Activated CD4-positive, alpha-beta T cell treated with anti-CD3 and anti-CD28 coated beads for 36 hours (primary cell): Measurements from ENCODE around the gene YIPF3. TPM values are rescaled to one million over a fixed set of nuclear protein-coding genes. Genes with fewer than 3 reads are reported as not detected.

Source experiments
- ATAC-seq: fragments of 200-7000 bp; cut with Tn5 transposase; one replicate; pipeline ENCODE4 v1.10.0; 2021; ENCODE audit warnings: mild to moderate bottlenecking, moderate library complexity
- CTCF ChIA-PET: fragments of 350-600 bp; sonication (Branson Sonifier 250); formaldehyde crosslinking; loops from one replicate; lab custom pipeline; 2021; ENCODE audit warnings: antibody characterized with exemption; lab: Charles Lee
- POLR2A ChIA-PET: fragments of 350-600 bp; sonication (Branson Sonifier 250); formaldehyde crosslinking; loops from one replicate; lab custom pipeline; 2021; ENCODE audit warnings: antibody characterized with exemption, inconsistent platforms; lab: Charles Lee
- DNase-seq: peaks from one replicate; pipeline ENCODE4 v3.0.0-alpha.2; 2020
- H3K27ac Mint-ChIP-seq: one replicate; pipeline ENCODE4 v1.8.0; 2021; ENCODE audit warnings: mixed read lengths
- H3K27me3 Mint-ChIP-seq: one replicate; pipeline ENCODE4 v1.8.0; 2021; ENCODE audit warnings: mixed read lengths
- H3K36me3 Mint-ChIP-seq: one replicate; pipeline ENCODE4 v1.8.0; 2021; ENCODE audit warnings: low read depth, mixed read lengths
- H3K4me1 Mint-ChIP-seq: one replicate; pipeline ENCODE4 v1.8.0; 2021; ENCODE audit warnings: mixed read lengths
- H3K4me3 Mint-ChIP-seq: one replicate; pipeline ENCODE4 v1.8.0; 2021; ENCODE audit warnings: mild to moderate bottlenecking, moderate library complexity, mixed read lengths
- H3K9me3 Mint-ChIP-seq: one replicate; pipeline ENCODE4 v1.8.0; 2021; ENCODE audit warnings: low read depth, mixed read lengths
- intact Hi-C, 2 experiments: fragments of 100-400 bp; cut with DNase I in 1 of 2; cut with micrococcal nuclease in 1 of 2; formaldehyde crosslinking; loops; one replicate each; pipeline versions ENCODE4 v1.14.2 to v1.15.1; 2022 to 2024; cut with DNase I, micrococcal nuclease
- total RNA-seq, 2 experiments: library from RNA; stranded (reverse); gene quantifications; one replicate each; pipeline ENCODE4 v1.2.3, GENCODE V29; 2021

Gene YIPF3
- total RNA-seq, 2 experiments from 2014 or later, result 38.0 to 39.6 TPM

DNA sequence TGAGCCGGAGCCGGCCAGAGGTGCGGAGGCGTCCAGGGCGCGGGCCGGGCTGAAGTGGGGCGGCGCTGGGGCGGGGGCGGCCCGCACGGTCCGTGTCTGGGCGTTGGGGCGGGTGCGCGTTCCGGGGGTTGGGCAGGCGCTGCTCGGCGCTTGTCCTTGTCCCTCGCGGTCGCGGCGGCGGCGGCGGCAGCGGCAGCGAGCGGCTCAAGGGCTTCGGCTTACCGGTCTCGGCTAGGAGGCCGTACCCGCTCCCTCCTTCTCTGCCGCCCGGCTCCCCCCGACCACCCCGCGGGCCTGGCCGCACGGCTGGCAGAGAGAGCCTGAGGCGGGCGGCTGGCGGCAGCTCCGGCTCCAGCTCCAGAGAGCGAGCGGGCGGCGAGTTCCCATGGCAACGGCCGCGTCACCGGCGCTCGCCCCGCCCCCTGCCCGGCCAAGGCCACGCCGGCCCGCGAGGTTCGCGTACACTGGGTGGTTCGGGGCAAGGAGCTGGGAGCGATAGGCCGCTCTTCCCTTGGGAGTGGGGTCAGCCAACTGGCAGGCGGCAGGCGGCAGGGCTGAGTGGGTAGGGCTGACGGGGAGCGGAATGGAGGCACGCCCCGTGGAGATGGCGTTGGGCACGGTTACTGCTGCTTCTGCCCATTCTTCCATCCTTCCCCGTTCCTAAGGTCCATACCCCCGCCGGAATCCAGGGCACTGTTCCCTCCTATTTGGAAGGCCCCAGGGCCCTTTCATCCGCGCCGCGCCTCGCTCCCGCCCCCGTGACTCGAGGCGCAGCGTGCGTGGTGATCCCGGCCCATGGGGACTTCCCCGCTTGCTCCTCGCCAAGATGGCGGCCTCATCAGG lies 6.5 kb downstream of the YIPF3 start, which contains the start of gene LRRC73:
Gene LRRC73 (minus strand): TSS at position 363 of the 843 bp plus-strand sequence. CDS start 561 bp downstream, outside the sequence.
- CTCF ChIA-PET, result interaction anchor here (0.7 to 1.5 kb wide), 4 partner anchors 9 to 281 kb away, joined by 3 to 4 read pairs (median 3); partner anchors contain the start of gene DNPH1
- Mint-ChIP-seq H3K27me3 (peaks cover 12% of the 10 kb centered on the region), H3K9me3 (no peaks in the 10 kb centered on the region), H3K27ac (no peak within 1 kb of the TSS), H3K4me1 (peaks cover 22% of the 10 kb centered on the region), H3K4me3 (peak within 1 kb of the TSS; percentile 67), H3K36me3 (peaks cover 26% of the 10 kb centered on the region)
- intact Hi-C loops, result loop anchor here (1.0 to 5.0 kb wide), 3 partner anchors 33 to 143 kb away; partner anchors contain the start of genes TJAP1 (in 1 of the 2) and ZNF318 (in 1 of the 2)
- DNase-seq, result peak; percentile 85
- POLR2A ChIA-PET, result interaction anchor here (0.6 kb wide), 1 partner anchor 576 kb away, joined by 4 read pairs; no protein-coding TSS in a partner anchor
- peak; percentile 71 for ATAC-seq

DNA sequence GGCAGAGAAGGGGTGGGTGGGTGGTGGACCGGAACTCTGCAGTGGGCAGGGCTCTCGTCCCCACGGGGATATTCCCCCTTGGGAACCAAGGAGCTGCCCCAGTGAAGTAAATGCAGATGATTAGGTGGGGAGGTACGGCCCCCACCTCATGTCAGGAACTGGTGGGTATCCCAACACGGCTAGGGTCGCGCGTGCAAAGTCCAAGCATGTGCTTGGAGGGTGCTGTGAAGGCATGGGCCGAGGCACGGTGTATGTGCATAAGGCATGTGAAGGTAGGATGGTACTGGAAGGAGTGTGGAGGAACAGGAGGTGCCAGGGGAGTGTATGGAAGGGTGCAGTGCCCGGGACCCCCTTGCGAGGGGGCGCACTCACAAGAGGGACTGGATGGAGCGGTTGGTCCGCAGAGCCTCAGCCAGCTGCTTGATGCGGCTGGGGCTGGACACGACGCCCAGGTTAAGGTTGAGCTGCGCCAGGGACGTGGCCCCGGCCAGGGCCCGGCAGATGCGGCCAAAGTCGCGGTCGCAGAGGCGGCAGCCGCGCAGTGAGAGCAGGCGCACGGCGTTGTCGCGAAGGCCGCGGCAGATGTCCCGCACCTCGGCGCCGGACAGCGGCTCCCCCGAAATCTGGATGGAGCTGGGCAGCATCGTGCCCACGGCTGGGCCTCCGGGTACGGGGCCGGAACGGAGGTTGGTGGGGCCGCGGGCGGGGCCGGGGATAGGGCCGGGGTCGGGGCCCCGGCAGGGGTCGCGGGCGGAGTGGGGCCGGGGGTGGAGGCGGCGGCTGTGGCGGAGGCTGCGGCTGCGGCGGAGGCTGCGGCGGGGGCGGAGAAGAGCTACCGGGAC lies 7.4 kb downstream of the YIPF3 start:
- peaks cover 14% of the 10 kb centered on the region for H3K4me1 Mint-ChIP-seq
- intact Hi-C loops, result loop anchor here in 1 of 2 experiments (5.0 kb wide), 1 partner anchor 142 kb away; the partner anchor contains the start of gene ZNF318
- CTCF ChIA-PET, result interaction anchor here (0.6 to 1.5 kb wide), 6 partner anchors 8 to 280 kb away, joined by 3 to 4 read pairs (median 3); partner anchors contain the start of gene DNPH1
- H3K4me3 Mint-ChIP-seq, result peak overlapping the region; percentile 61
- no peak for ATAC-seq
- POLR2A ChIA-PET, result interaction anchor here (0.6 kb wide), 1 partner anchor 577 kb away, joined by 4 read pairs; no protein-coding TSS in a partner anchor
- DNase-seq, result no peak
- H3K27me3 Mint-ChIP-seq, result peaks cover 12% of the 10 kb centered on the region
- H3K9me3 Mint-ChIP-seq, result no peaks in the 10 kb centered on the region
- no peak overlapping the region for H3K27ac Mint-ChIP-seq
- H3K36me3 Mint-ChIP-seq, result peaks cover 26% of the 10 kb centered on the region

DNA sequence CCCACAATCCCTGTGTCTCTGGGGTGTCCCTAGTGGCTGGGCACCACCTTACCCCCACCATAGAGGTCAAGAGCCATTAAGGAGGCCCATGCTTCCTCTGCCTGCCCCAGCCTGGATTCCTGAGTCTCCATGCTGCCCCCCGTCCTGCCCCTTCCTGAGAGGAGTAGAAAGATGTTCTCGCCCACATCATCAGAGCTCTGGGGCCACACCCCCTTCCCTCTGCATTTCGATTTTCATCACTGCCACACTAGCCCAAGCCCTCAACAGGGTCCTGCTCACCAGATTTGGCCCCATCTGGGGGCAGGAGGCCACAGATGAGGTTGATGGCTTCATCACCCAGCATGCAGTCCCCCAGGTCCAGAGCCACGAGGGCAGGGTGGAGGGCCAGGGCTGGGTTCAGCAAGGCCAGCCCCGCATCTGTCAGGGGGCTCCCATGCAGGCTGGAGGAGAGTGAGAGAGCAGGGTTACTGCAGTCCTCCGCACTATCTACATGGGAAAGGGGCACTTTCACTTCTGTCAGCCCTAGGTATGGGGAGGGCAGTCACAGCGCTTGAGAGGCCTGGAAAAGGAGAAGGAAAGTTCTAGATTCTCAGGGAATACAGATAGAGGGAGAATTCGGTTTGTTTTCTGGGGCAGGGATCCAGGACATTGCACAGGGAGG lies 8.1 kb downstream of the YIPF3 start:
- Mint-ChIP-seq H3K4me3 (peak overlapping the region; percentile 61), H3K27me3 (peaks cover 12% of the 10 kb centered on the region), H3K9me3 (no peaks in the 10 kb centered on the region), H3K27ac (no peak overlapping the region), H3K36me3 (peaks cover 26% of the 10 kb centered on the region), H3K4me1 (peaks cover 10% of the 10 kb centered on the region)
- no peak for ATAC-seq
- intact Hi-C loops, result loop anchor here in 1 of 2 experiments (5.0 kb wide), 1 partner anchor 141 kb away; the partner anchor contains the start of gene ZNF318
- ChIA-PET CTCF (interaction anchor here (0.6 to 6.3 kb wide), 11 partner anchors 8 to 246 kb away, joined by 3 to 65 read pairs (median 4); partner anchors contain the start of genes CRIP3, POLR1C and YIPF3), POLR2A (no interaction called here)
- no peak for DNase-seq

GRCh38 chr6:43506667-43507471 lies 9.9 kb downstream of the YIPF3 start:
- DNase-seq (peak; percentile 89), ATAC-seq (peak; percentile 83)
- intact Hi-C loops, result loop anchor here (1.0 to 5.0 kb wide), 6 partner anchors 53 to 244 kb away; partner anchors contain the start of gene ZNF318 (in 1 of the 2)
- Mint-ChIP-seq H3K36me3 (peaks cover 22% of the 10 kb centered on the region), H3K4me3 (no peak overlapping the region), H3K27me3 (peaks cover 12% of the 10 kb centered on the region), H3K9me3 (no peaks in the 10 kb centered on the region), H3K27ac (no peak overlapping the region), H3K4me1 (peaks cover 7% of the 10 kb centered on the region)
- CTCF ChIA-PET, result interaction anchor here (0.6 to 6.3 kb wide), 39 partner anchors 9 to 853 kb away, joined by 3 to 65 read pairs (median 4); partner anchors contain the start of genes CRIP3, DLK2, DNPH1 and POLR1C
- POLR2A ChIA-PET, result no interaction called here

DNA sequence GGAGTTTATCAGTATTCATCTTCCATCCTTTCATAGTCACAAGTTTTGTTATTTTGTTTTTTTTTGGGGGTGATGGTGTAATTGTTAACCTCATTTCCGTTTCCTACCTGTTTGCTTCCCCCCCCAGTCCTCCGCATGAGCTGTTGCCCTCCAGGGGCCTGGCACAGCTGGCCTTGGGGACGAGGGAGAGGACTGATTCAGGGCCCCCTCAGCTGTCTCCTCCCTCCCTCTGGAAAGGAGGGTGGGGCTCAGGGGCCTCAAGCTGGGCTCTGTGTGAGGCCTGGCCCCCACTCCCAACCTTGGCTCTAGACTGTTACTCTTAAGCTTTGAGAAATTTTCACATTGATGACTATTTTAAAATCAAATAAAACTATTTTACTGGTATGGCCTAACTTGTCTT lies 10.6 kb downstream of the YIPF3 start:
- Mint-ChIP-seq H3K36me3 (peaks cover 20% of the 10 kb centered on the region), H3K4me1 (peaks cover 7% of the 10 kb centered on the region), H3K27ac (no peak overlapping the region), H3K4me3 (no peak overlapping the region), H3K9me3 (no peaks in the 10 kb centered on the region), H3K27me3 (peaks cover 12% of the 10 kb centered on the region)
- DNase-seq (no peak), ATAC-seq (no peak)
- CTCF ChIA-PET, result interaction anchor here (0.6 to 6.3 kb wide), 35 partner anchors 11 to 852 kb away, joined by 3 to 65 read pairs (median 5); partner anchors contain the start of genes CRIP3, DLK2, DNPH1 and POLR1C
- POLR2A ChIA-PET, result no interaction called here
- intact Hi-C loops, result loop anchor here (1.0 to 5.0 kb wide), 6 partner anchors 52 to 243 kb away; partner anchors contain the start of gene ZNF318 (in 1 of the 2)

DNA sequence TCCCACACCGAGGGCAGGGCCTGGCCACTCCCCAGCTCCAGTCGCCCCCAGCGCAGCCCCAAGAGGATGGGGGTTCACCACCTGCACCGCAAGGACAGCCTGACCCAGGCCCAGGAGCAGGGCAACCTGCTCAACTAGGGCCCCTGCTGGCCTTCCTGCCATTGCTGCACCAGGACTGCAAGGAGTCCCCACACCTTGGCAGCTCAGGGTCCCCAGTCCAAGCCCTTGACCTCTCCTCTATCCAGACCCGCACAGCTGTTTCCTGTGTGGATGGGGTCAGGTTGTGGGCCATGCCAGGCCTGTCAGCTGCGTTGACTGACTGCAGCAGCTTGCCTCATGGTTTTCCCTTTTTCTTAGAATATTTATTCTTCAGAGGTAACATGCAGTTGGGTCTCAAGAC lies 11.0 kb downstream of the YIPF3 start:
- DNase-seq, result no peak
- H3K4me1 Mint-ChIP-seq, result peaks cover 7% of the 10 kb centered on the region
- POLR2A ChIA-PET, result interaction anchor here (0.5 kb wide), 1 partner anchor 407 kb away, joined by 3 read pairs; no protein-coding TSS in a partner anchor
- H3K36me3 Mint-ChIP-seq, result peaks cover 18% of the 10 kb centered on the region
- H3K9me3 Mint-ChIP-seq, result no peaks in the 10 kb centered on the region
- no peak for ATAC-seq
- H3K4me3 Mint-ChIP-seq, result no peak overlapping the region
- CTCF ChIA-PET, result interaction anchor here (0.6 to 6.3 kb wide), 31 partner anchors 11 to 730 kb away, joined by 3 to 65 read pairs (median 5); partner anchors contain the start of genes ABCC10, CRIP3, DLK2 and DNPH1
- H3K27me3 Mint-ChIP-seq, result peaks cover 12% of the 10 kb centered on the region
- intact Hi-C loops, result loop anchor here (1.0 to 5.0 kb wide), 6 partner anchors 51 to 242 kb away; partner anchors contain the start of gene ZNF318 (in 1 of the 2)
- no peak overlapping the region for H3K27ac Mint-ChIP-seq

DNA sequence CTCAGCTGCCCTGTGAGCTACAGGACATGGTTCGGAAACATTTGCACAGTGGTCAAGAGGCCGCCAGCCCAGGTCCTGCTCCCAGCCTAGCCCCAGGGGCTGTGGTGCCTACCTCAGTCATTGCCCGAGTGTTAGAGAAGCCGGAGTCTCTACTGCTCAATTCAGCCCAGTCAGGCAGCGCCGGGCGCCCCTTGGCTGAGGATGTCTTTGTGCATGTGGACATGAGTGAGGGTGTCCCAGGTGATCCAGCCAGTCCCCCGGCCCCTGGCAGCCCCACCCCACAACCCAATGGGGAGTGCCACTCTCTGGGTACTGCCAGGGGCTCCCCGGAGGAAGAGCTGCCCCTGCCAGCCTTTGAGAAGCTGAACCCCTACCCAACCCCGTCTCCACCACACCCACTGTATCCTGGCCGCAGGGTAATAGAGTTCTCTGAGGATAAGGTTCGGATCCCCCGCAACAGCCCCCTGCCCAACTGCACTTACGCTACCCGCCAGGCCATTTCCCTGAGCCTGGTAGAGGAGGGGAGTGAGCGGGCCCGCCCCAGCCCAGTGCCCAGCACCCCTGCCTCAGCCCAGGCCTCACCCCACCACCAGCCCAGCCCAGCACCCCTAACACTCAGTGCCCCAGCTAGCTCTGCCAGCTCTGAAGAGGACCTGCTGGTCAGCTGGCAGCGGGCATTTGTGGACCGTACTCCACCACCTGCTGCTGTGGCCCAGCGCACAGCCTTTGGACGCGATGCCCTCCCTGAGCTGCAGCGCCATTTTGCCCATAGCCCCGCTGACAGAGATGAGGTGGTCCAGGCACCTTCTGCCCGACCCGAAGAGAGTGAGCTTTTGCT lies 11.8 kb downstream of the YIPF3 start:
- POLR2A ChIA-PET, result interaction anchor here (0.5 kb wide), 1 partner anchor 406 kb away, joined by 3 read pairs; no protein-coding TSS in a partner anchor

DNA sequence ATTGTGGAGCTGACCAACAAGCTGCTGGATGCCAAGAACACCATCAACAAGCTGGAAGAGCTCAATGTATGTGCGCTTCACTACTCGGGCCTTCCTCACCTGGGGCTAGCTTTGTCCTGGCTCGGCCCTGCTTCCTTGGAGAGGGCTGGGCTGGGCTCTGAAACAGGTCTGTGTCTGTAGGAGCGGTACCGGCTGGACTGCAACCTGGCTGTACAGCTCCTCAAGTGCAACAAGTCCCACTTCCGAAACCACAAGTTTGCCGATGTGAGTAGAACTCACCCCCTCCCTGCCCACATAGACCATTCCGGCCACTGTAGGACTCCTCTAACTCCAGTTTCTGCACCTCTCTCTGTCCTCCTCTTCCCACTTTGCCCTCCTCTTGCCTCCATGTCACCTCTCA lies 13.3 kb downstream of the YIPF3 start:
- Mint-ChIP-seq H3K27ac (no peak overlapping the region), H3K4me3 (no peak overlapping the region), H3K9me3 (no peaks in the 10 kb centered on the region), H3K36me3 (peaks cover 23% of the 10 kb centered on the region), H3K4me1 (peaks cover 2% of the 10 kb centered on the region), H3K27me3 (peaks cover 2% of the 10 kb centered on the region)
- intact Hi-C loops, result no loop called here
- DNase-seq, result no peak
- ATAC-seq, result no peak
- ChIA-PET CTCF (interaction anchor here (0.6 to 6.3 kb wide), 2 partner anchors 10 to 195 kb away, joined by 3 to 65 read pairs; partner anchors contain the start of gene CRIP3), POLR2A (interaction anchor here (0.8 kb wide), 1 partner anchor 14 kb away, joined by 5 read pairs; no protein-coding TSS in a partner anchor)

More for the DNA sequence above, 11.8 kb downstream of the YIPF3 start:
- no peak for ATAC-seq
- Mint-ChIP-seq H3K27ac (no peak overlapping the region), H3K36me3 (peaks cover 19% of the 10 kb centered on the region), H3K4me3 (no peak overlapping the region), H3K9me3 (no peaks in the 10 kb centered on the region), H3K27me3 (peaks cover 12% of the 10 kb centered on the region), H3K4me1 (peaks cover 7% of the 10 kb centered on the region)
- DNase-seq, result no peak
- CTCF ChIA-PET, result interaction anchor here (0.6 to 6.3 kb wide), 15 partner anchors 12 to 293 kb away, joined by 3 to 65 read pairs (median 7); partner anchors contain the start of genes ABCC10, CRIP3, DLK2 and DNPH1
- intact Hi-C loops, result loop anchor here in 1 of 2 experiments (5.0 kb wide), 1 partner anchor 138 kb away; the partner anchor contains the start of gene ZNF318
